Measurements from ENCODE around the gene OTOP1. TPM values are rescaled to one million over a fixed set of nuclear protein-coding genes. Genes with fewer than 3 reads are reported as not detected.
"Not testable (repeated sequence)": the region's sequence is repeated elsewhere in the genome, so short reads cannot be mapped to it uniquely, and the experiment has no call there.

OTOP1 gene
- total and polyA plus RNA-seq, 4 donors: not detected

- WGBS: 85% methylated on average over 10 of the region's 10 CpGs
- DNase-seq (ENCODE audit: low spot score): no peak
- Histone ChIP-seq H3K27me3 (ENCODE audit: control insufficient read depth in 4 of 4, insufficient read depth in 4 of 4, low read length in 3 of 4) (no peaks in the 10 kb centered on the region), H3K4me1 (ENCODE audit: control insufficient read depth in 4 of 4, insufficient read depth in 4 of 4, low read length in 3 of 4) (no peaks in the 10 kb centered on the region), H3K9ac (ENCODE audit: low read depth in 1 of 2, low read length in 2 of 2) (no peak overlapping the region), H3K36me3 (ENCODE audit: control insufficient read depth in 4 of 4, insufficient read depth in 3 of 4, low read depth in 1 of 4, low read length in 3 of 4) (no peaks in the 10 kb centered on the region), H3K9me3 (ENCODE audit: control insufficient read depth in 4 of 4, low read length in 3 of 4) (no peaks in the 10 kb centered on the region), H3K4me3 (ENCODE audit: low read depth in 1 of 3, low read length in 3 of 3) (no peak overlapping the region), H3K27ac (ENCODE audit: low read depth in 1 of 2, low read length in 2 of 2) (no peak overlapping the region)
- TF ChIP-seq YY1 (IDR thresholded peaks at IDR 0.05) (no peak), MAX (IDR thresholded peaks at IDR 0.05) (no peak), FOXA2 (IDR thresholded peaks at IDR 0.05) (no peak), TAF1 (conservative IDR thresholded peaks at IDR 0.05) (no peak), ATF3 (IDR thresholded peaks at IDR 0.05) (no peak), EGR1 (IDR thresholded peaks at IDR 0.05; ENCODE audit: low read depth in 2 of 2) (no peak), RXRA (IDR thresholded peaks at IDR 0.05) (no peak), ZBTB33 (IDR thresholded peaks at IDR 0.05) (no peak), NR2F2 (IDR thresholded peaks at IDR 0.05) (no peak)
Measured at GRCh38 chr4:4170596-4171150, 56.1 kb downstream of the OTOP1 start.

GRCh38 chr4:4167981-4168780 is 58.5 kb downstream of the OTOP1 start:
- H3K4me1 ChIP-seq (ENCODE audit: control insufficient read depth in 4 of 4, insufficient read depth in 4 of 4, low read length in 3 of 4); H3K9ac ChIP-seq (ENCODE audit: low read depth in 1 of 2, low read length in 2 of 2); H3K27ac ChIP-seq (ENCODE audit: low read depth in 1 of 2, low read length in 2 of 2); DNase-seq (ENCODE audit: low spot score); H3K9me3 ChIP-seq (ENCODE audit: control insufficient read depth in 4 of 4, low read length in 3 of 4); H3K27me3 ChIP-seq (ENCODE audit: control insufficient read depth in 4 of 4, insufficient read depth in 4 of 4, low read length in 3 of 4); H3K36me3 ChIP-seq (ENCODE audit: control insufficient read depth in 4 of 4, insufficient read depth in 3 of 4, low read depth in 1 of 4, low read length in 3 of 4); H3K4me3 ChIP-seq (ENCODE audit: low read depth in 1 of 3, low read length in 3 of 3): not testable (repeated sequence)
- 78% methylated on average over 19 of the region's 19 CpGs for WGBS

- WGBS: 63% methylated on average over 13 of the region's 13 CpGs
Measured at GRCh38 chr4:4166986-4167385, 59.7 kb downstream of the OTOP1 start.

GRCh38 chr4:4165701-4166392 is 60.9 kb downstream of the OTOP1 start:
- H3K27ac ChIP-seq (ENCODE audit: low read depth in 1 of 2, low read length in 2 of 2); DNase-seq (ENCODE audit: low spot score); H3K4me1 ChIP-seq (ENCODE audit: control insufficient read depth in 4 of 4, insufficient read depth in 4 of 4, low read length in 3 of 4); H3K36me3 ChIP-seq (ENCODE audit: control insufficient read depth in 4 of 4, insufficient read depth in 3 of 4, low read depth in 1 of 4, low read length in 3 of 4); H3K9me3 ChIP-seq (ENCODE audit: control insufficient read depth in 4 of 4, low read length in 3 of 4); H3K4me3 ChIP-seq (ENCODE audit: low read depth in 1 of 3, low read length in 3 of 3); H3K27me3 ChIP-seq (ENCODE audit: control insufficient read depth in 4 of 4, insufficient read depth in 4 of 4, low read length in 3 of 4); H3K9ac ChIP-seq (ENCODE audit: low read depth in 1 of 2, low read length in 2 of 2): not testable (repeated sequence)
- 83% methylated on average over 18 of the region's 18 CpGs for WGBS

More at GRCh38 chr4:4166986-4167385, 59.7 kb downstream of the OTOP1 start:
- not testable (repeated sequence) for H3K9ac ChIP-seq (ENCODE audit: low read depth in 1 of 2, low read length in 2 of 2); H3K4me1 ChIP-seq (ENCODE audit: control insufficient read depth in 4 of 4, insufficient read depth in 4 of 4, low read length in 3 of 4); H3K27me3 ChIP-seq (ENCODE audit: control insufficient read depth in 4 of 4, insufficient read depth in 4 of 4, low read length in 3 of 4); DNase-seq (ENCODE audit: low spot score); H3K27ac ChIP-seq (ENCODE audit: low read depth in 1 of 2, low read length in 2 of 2); H3K4me3 ChIP-seq (ENCODE audit: low read depth in 1 of 3, low read length in 3 of 3); H3K36me3 ChIP-seq (ENCODE audit: control insufficient read depth in 4 of 4, insufficient read depth in 3 of 4, low read depth in 1 of 4, low read length in 3 of 4); H3K9me3 ChIP-seq (ENCODE audit: control insufficient read depth in 4 of 4, low read length in 3 of 4)

GRCh38 chr4:4164532-4165173 is 62.1 kb downstream of the OTOP1 start:
- H3K27me3 ChIP-seq (ENCODE audit: control insufficient read depth in 4 of 4, insufficient read depth in 4 of 4, low read length in 3 of 4); H3K4me1 ChIP-seq (ENCODE audit: control insufficient read depth in 4 of 4, insufficient read depth in 4 of 4, low read length in 3 of 4); H3K9me3 ChIP-seq (ENCODE audit: control insufficient read depth in 4 of 4, low read length in 3 of 4); H3K27ac ChIP-seq (ENCODE audit: low read depth in 1 of 2, low read length in 2 of 2); DNase-seq (ENCODE audit: low spot score); H3K9ac ChIP-seq (ENCODE audit: low read depth in 1 of 2, low read length in 2 of 2); H3K4me3 ChIP-seq (ENCODE audit: low read depth in 1 of 3, low read length in 3 of 3); H3K36me3 ChIP-seq (ENCODE audit: control insufficient read depth in 4 of 4, insufficient read depth in 3 of 4, low read depth in 1 of 4, low read length in 3 of 4): not testable (repeated sequence)
- WGBS: 88% methylated on average over 18 of the region's 18 CpGs

- H3K9ac ChIP-seq (ENCODE audit: low read depth in 1 of 2, low read length in 2 of 2); H3K36me3 ChIP-seq (ENCODE audit: control insufficient read depth in 4 of 4, insufficient read depth in 3 of 4, low read depth in 1 of 4, low read length in 3 of 4); H3K4me3 ChIP-seq (ENCODE audit: low read depth in 1 of 3, low read length in 3 of 3); DNase-seq (ENCODE audit: low spot score); H3K27me3 ChIP-seq (ENCODE audit: control insufficient read depth in 4 of 4, insufficient read depth in 4 of 4, low read length in 3 of 4); H3K9me3 ChIP-seq (ENCODE audit: control insufficient read depth in 4 of 4, low read length in 3 of 4); H3K27ac ChIP-seq (ENCODE audit: low read depth in 1 of 2, low read length in 2 of 2); H3K4me1 ChIP-seq (ENCODE audit: control insufficient read depth in 4 of 4, insufficient read depth in 4 of 4, low read length in 3 of 4): not testable (repeated sequence)
- 50% methylated on average over 7 of the region's 7 CpGs for WGBS
Measured at GRCh38 chr4:4162186-4162585, 64.5 kb downstream of the OTOP1 start.
